GM21786 (cell line): Measurements from ENCODE around the gene NR1H2.

Experiments used
- ATAC-seq: cut with Tn5 transposase; IDR thresholded peaks from one replicate; pipeline ENCODE4 v1.9.1; 2021; ENCODE audit not compliant: unreplicated experiment

The NR1H2 gene

DNA sequence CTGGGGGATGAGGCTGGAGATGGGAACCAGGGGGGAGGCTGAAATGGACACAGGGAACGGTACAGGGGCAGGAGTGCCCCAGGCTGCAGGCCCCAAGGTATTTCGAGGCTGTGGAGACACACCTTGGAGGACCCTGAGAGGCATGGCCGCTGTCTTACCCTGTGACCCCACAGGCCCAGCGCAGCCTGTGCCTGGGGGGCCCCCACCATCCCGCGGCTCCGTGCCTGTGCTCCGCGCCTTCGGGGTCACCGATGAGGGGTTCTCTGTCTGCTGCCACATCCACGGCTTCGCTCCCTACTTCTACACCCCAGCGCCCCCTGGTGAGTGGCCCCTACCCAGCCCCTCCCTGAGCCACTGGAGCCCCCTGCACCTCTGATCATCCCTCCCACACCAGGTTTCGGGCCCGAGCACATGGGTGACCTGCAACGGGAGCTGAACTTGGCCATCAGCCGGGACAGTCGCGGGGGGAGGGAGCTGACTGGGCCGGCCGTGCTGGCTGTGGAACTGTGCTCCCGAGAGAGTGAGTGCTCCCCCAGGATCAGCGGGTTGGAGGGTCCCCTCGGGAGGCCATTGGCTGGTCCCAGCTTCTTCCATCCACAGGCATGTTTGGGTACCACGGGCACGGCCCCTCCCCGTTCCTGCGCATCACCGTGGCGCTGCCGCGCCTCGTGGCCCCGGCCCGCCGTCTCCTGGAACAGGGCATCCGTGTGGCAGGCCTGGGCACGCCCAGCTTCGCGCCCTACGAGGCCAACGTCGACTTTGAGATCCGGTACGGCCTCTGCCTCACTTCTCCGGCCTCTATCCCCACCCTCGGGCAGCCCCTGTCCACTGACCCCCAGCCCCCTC is 25.6 kb downstream of the NR1H2 start:
- ATAC-seq = no peak

DNA sequence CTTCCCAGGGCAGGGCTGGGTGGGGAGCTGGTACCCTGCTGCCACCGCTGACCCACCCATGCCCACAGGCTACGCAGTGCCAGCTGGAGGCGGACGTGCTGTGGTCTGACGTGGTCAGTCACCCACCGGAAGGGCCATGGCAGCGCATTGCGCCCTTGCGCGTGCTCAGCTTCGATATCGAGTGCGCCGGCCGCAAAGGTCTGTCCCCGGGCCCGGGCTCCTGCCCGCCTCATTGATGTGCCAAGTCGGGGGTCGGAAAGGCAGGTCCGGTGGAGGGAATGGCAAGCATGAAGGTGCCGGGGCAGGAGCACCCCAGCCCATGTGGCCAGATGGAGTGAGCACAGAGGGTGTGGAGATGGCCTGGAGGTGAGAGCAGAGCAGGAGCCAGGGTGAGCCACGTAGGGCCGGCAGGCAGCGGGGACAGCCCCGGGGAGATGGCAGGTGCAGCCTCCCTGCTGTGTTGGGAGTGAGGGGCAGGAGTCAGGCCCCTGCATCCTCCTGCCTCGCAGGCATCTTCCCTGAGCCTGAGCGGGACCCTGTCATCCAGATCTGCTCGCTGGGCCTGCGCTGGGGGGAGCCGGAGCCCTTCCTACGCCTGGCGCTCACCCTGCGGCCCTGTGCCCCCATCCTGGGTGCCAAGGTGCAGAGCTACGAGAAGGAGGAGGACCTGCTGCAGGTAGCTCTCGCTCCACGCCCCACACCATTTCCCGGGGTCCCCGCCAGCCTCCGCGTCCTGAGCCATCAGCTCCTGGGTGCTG is 26.5 kb downstream of the NR1H2 start:
- no peak for ATAC-seq

GRCh38 chr19:50406156-50406820 is 30.0 kb downstream of the NR1H2 start:
- ATAC-seq = no peak

GRCh38 chr19:50406829-50407228 is 30.6 kb downstream of the NR1H2 start:
- ATAC-seq = no peak

GRCh38 chr19:50409347-50409746 is 33.1 kb downstream of the NR1H2 start:
- ATAC-seq = no peak

DNA sequence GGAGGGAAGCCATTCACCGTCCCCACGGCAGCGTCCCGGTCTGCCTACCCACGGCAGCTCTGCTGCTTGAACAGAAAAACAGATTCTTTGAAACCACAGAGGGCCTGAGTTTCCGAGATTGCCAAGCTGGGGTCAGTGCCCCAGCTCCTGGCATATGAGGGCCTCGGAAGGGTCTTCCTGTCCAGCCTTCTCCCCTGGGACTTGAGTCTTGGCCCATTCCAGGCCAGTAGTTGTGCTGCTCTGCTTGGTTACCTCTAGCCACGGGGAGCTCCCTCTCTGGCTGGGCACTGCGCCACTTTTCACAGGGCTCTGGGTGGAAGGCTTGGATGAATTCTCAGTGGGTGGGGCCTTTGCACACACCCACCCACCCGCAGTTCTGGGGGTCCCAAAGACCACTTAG is 33.9 kb downstream of the NR1H2 start:
- no peak for ATAC-seq

- no peak for ATAC-seq
These were observed 36.2 kb downstream of the NR1H2 start for GRCh38 chr19:50412419-50412818.

DNA sequence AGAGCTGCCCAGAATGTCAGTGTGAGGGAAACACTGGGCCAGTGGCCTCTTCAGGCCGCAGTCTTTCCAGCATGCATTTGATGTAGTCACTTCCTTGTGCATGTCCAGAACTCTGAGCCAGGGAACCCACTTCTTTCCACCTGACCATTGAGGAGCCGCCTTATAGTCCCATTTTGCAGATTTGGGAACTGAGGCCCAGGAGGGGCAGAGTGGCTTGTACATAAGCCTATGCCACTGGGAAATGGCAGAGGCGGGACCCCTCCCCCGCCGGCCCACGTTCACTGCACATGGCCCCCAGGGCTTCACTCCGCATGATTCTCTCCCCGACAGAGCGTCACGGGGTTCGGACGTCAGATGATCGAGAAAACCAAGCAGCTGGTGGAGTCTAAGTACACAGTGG is 36.8 kb downstream of the NR1H2 start:
- no peak for ATAC-seq

GRCh38 chr19:50413531-50413930 is 37.3 kb downstream of the NR1H2 start:
- ATAC-seq = no peak

DNA sequence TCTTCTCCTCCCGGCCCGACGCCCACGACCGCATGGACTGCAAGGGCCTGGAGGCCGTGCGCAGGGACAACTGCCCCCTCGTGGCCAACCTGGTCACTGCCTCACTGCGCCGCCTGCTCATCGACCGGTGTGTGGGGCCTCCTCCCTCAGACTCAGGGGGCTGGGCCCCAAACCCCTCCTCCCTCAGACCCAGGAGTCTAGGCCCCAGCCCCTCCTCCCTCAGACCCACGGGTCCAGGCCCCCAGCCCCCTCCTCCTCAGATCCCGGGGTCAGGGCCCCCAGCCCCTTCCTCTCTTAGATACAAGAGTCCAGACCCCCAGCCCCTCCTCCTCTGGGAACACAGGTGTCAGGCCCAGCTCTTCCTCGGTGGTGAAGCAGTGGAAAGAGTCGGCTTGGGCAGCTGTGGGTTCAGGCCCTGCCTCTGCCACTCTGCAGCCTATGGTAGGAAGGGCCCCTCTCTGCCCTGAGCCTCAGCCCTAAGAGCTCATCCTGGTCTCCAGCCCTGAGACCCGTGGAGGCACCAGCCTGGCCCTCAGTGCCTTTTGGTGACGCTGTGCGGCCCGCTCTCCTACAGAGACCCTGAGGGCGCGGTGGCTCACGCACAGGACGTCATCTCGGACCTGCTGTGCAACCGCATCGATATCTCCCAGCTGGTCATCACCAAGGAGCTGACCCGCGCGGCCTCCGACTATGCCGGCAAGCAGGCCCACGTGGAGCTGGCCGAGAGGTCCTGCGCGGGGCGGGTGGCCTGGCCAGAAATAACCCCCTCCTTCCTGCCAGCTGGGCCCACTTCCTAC is 38.8 kb downstream of the NR1H2 start:
- peak; percentile 19 for ATAC-seq

- peak; percentile 35 for ATAC-seq
These were observed 39.4 kb downstream of the NR1H2 start for GRCh38 chr19:50415661-50416033.

- no peak for ATAC-seq
These were observed 40.0 kb downstream of the NR1H2 start for GRCh38 chr19:50416034-50416977.

GRCh38 chr19:50417111-50418081 is 41.1 kb downstream of the NR1H2 start:
- ATAC-seq = no peak

DNA sequence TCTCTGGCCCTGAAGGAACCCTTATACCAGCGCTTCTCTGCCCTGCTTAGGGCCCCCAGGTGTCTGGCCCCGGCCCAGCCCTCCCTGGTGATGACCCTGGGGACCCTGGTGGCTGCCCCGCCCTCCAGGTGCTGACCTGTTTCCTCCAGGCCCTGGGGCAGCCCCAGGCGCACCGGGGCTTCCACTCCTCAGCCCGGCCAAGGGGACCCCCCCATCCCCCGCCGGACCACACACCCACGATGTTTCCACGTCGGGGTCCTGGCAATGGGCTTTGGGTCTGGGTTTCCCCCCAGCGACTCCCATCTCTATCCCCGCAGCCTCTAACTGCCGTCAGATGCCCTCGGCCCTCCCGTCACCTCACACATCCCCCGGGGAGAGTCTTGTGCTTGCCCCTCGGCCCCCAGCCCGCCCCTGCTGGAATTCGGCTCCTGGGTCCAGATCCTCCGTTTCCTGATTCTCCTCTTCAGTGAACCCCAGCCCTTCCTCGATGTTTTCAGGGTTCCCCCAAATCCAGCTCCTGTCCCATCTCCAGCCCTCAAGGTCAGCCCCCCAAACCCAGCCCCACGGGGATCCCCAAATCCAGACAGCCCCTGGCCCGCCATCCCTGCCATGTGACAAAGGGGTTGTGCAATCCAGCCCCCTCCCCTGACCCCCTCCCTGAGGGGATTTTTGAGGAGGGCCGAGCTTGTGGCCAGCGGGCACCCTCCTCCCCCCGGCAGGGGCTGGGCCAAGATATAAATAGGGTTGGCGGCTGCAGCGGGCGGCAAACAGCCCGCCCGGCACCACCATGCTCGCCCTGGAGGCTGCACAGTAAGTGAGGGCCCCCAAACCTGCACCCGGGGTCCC is 42.1 kb downstream of the NR1H2 start, which contains the start of gene SPIB:
TSS of gene SPIB (plus strand) at position 763 of the 846 bp plus-strand sequence. CDS start at position 788, 25 bp downstream.
- no peak for ATAC-seq

DNA sequence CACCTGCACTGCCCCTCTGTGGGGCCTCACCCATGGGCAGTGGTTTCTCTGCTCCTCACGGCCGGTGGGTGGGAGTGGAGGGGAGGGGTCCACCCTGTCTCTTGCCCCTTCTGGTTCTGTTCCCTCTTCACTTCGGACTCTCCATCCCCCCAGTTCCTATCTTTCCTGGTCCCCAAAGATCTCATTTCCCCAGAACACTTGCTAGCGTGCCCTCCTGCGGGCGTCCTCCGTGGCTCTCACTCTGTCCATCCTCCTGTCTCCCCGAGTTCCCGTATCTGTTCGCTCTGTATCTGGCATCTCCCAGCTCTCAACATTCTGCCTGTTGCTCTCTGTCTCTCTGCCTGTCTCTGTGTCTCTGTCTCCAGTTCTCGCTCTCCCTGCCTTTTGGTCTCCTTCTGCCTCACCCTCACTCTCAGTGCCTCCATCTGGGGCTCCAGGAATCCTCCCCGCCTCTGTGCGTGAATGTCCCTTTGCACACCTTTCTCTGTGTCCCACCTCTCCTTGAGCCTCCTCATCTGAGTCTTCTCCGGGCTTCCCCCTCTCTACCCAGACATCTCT is 42.8 kb downstream of the NR1H2 start:
- no peak for ATAC-seq

DNA sequence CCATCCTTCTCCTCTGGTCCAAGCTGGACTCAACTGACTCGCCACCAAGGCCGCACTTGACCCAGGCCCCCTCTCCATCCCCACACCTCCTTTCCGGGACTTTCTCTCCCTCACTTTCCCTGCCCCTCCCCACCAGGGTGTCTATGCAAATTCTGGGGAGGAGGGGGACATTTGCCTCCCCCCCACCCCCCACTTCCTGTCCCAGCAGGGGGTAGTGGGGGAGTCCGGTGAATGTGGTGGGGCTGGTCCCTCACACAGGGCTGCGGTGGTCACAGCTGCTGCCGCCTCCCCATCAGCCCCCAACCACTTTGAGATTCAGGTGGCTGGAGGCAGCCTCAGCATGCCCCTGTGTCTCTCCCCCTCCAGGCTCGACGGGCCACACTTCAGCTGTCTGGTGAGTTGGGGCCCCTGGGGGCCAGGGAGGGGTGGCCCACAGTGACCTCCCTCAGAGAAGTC is 43.4 kb downstream of the NR1H2 start:
- no peak for ATAC-seq

DNA sequence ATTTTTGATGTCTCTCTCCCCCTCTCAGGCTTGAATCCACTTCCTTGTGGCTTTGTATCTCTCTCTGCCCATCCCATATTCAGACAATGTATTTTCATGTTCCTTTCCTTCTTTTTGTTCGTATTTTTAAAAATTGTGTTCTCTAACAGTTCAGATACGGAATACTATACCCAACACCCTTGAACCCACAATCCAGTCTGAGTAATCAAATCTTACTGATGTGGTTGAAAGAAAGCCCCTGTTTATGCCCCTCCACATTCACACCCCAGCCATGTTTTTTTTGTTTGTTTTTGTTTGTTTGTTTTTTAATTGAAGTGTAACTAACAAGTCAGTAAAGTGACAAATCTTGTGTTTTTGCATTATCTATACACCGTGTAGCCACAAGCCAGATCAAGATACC is 43.9 kb downstream of the NR1H2 start:
- no peak for ATAC-seq
